ENCODE measurements around the gene PRKAG3. TPM values are rescaled to one million over a fixed set of nuclear protein-coding genes. Genes with fewer than 3 reads are reported as not detected.

The PRKAG3 gene
- total and polyA plus RNA-seq, 8 donors, result not detected

- TF ChIP-seq EP300 (IDR thresholded peaks at IDR 0.05) (no peak), POLR2A (IDR thresholded peaks at IDR 0.05) (no peak), CTCF (IDR thresholded peaks at IDR 0.05) (no peak), POLR2AphosphoS5 (IDR thresholded peaks at IDR 0.05) (no peak)
- intact Hi-C loops (cut with DNase I; ENCODE audit: low total_unique reads), result no loop called here
- no peaks in the 10 kb centered on the region for H3K9me3 ChIP-seq
- H3K4me3 ChIP-seq, result no peak overlapping the region
- H3K36me3 ChIP-seq, result peaks cover 0 to 7% (median 5%) of the 10 kb centered on the region in 4 donors
- 81 to 92% (median 86%) methylated on average over 4 of the region's 4 CpGs for WGBS, 5 donors
- H3K4me1 ChIP-seq, result peaks cover 0 to 13% (median 2%) of the 10 kb centered on the region in 4 donors
- no peak for DNase-seq
- H3K27me3 ChIP-seq, result no peaks in the 10 kb centered on the region
- peak overlapping the region in 2 of 5 donors; percentile 64 to 66 for H3K27ac ChIP-seq
These were observed 24.0 kb downstream of the PRKAG3 start for GRCh38 chr2:218807626-218808025.

- H3K27me3 ChIP-seq, result no peaks in the 10 kb centered on the region
- H3K36me3 ChIP-seq, result no peaks in the 10 kb centered on the region
- peak; percentile 44 to 78 for DNase-seq
- intact Hi-C loops (cut with DNase I; ENCODE audit: low total_unique reads), result no loop called here
- 17 to 35% (median 28%) methylated on average over 10 of the region's 10 CpGs for WGBS, 5 donors
- peak; percentile 37 for TF ChIP-seq EP300 (IDR thresholded peaks at IDR 0.05)
- TF ChIP-seq POLR2AphosphoS5 (IDR thresholded peaks at IDR 0.05), result peak; percentile 62 to 88 (median 71)
- TF ChIP-seq CTCF (IDR thresholded peaks at IDR 0.05), result no peak
- no peak overlapping the region for H3K4me3 ChIP-seq
- peak overlapping the region in 4 of 5 donors; percentile 57 to 66 (median 64) for H3K27ac ChIP-seq
- H3K9me3 ChIP-seq, result no peaks in the 10 kb centered on the region
- H3K4me1 ChIP-seq, result peaks cover 0 to 19% (median 7%) of the 10 kb centered on the region in 4 donors
These were observed 25.1 kb downstream of the PRKAG3 start for GRCh38 chr2:218806346-218806978.

- Histone ChIP-seq H3K27ac (peak overlapping the region in 4 of 5 donors; percentile 57 to 66 (median 64)), H3K9me3 (no peaks in the 10 kb centered on the region), H3K27me3 (no peaks in the 10 kb centered on the region), H3K4me1 (peaks cover 0 to 19% (median 7%) of the 10 kb centered on the region in 4 donors), H3K36me3 (no peaks in the 10 kb centered on the region), H3K4me3 (no peak overlapping the region)
- DNase-seq, result peak in 1 of 2 donors; percentile 39
- 51 to 65% (median 56%) methylated on average over 3 of the region's 3 CpGs for WGBS, 5 donors
- no peak for TF ChIP-seq CTCF (IDR thresholded peaks at IDR 0.05)
- no peak for TF ChIP-seq POLR2AphosphoS5 (IDR thresholded peaks at IDR 0.05)
- no peak for TF ChIP-seq POLR2A (IDR thresholded peaks at IDR 0.05)
- no peak for TF ChIP-seq EP300 (IDR thresholded peaks at IDR 0.05)
- intact Hi-C loops (cut with DNase I; ENCODE audit: low total_unique reads), result no loop called here
These were observed 26.0 kb downstream of the PRKAG3 start for GRCh38 chr2:218805627-218806026.

GRCh38 chr2:218804817-218805216, 26.8 kb downstream of the PRKAG3 start:
- intact Hi-C loops (cut with DNase I; ENCODE audit: low total_unique reads), result no loop called here
- H3K9me3 ChIP-seq, result no peaks in the 10 kb centered on the region
- peaks cover 0 to 24% (median 10%) of the 10 kb centered on the region in 4 donors for H3K4me1 ChIP-seq
- 79 to 100% (median 96%) methylated on average over 1 of the region's 1 CpG for WGBS, 5 donors
- peak overlapping the region in 1 of 5 donors; percentile 64 for H3K27ac ChIP-seq
- TF ChIP-seq EP300 (IDR thresholded peaks at IDR 0.05) (no peak), CTCF (IDR thresholded peaks at IDR 0.05) (no peak), POLR2A (IDR thresholded peaks at IDR 0.05) (no peak), POLR2AphosphoS5 (IDR thresholded peaks at IDR 0.05) (no peak)
- no peaks in the 10 kb centered on the region for H3K27me3 ChIP-seq
- H3K36me3 ChIP-seq, result no peaks in the 10 kb centered on the region
- no peak for DNase-seq
- H3K4me3 ChIP-seq, result no peak overlapping the region
